ENCODE results near the gene PAOX. TPM values are rescaled to one million over a fixed set of nuclear protein-coding genes. Genes with fewer than 3 reads are reported as not detected.

Gene PAOX
- total and polyA plus RNA-seq, 2 of the 13 experiments (the other 11 are each of a cell fraction or from before 2014, with no cell fraction given), result 0.49 to 0.77 TPM

DNA sequence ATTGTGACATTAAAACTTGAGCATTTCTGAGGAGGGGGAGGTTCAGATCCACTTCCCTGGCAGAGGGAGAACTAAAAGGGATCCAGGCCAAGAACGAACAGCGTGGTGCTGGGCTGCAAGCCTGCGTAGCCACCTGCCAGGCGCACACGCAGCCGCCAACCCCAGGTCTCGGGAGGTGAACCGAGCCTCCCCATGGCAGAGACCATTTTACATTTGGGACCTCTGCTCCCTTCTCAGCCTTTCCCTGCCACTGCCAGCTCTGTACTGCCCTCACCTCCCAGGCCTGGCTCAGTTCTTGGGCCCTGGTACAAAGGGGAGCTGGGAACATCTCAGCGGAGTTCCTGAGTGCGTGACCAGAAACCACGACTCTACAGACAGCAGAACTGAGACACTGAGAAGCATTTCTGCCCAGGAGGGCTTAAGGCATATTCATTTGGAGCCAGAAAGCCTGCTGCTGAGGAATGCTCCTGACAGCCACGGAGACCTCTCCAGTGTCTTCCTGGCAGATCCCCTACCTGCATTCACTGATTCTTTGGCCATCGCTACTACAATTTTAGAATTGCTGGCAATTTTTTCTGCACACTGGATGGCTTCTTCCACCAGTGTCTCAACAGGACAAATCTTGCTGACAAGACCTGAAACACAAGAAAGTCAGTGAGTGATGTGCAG, 13.5 kb upstream of the PAOX start:
- intact Hi-C loops (cut with micrococcal nuclease; ENCODE audit: unreplicated experiment), result no loop called here
- no peak overlapping the region for H2AFZ ChIP-seq (ENCODE audit: low read length)
- no peak overlapping the region for H3K27ac ChIP-seq (ENCODE audit: extremely low read length, insufficient read depth, low read length)
- DNase-seq (ENCODE audit: low spot score) (no peak), FAIRE-seq (no peak), ATAC-seq (no peak)
- no peaks in the 10 kb centered on the region for H3K27me3 ChIP-seq (ENCODE audit: control insufficient read depth in 1 of 2, insufficient read depth in 2 of 2, low read length in 2 of 2)
- BruUV-seq (replicated peaks), result no TSS peak
- no peak overlapping the region for H3K4me3 ChIP-seq (replicated peaks in 1 of 3; ENCODE audit: insufficient read depth in 1 of 3, low read depth in 2 of 3, low read length in 3 of 3)
- 94% methylated on average over 8 of the region's 13 CpGs for WGBS (ENCODE audit: low lambda C conversion rate)
- no peak overlapping the region for H3K4me2 ChIP-seq (ENCODE audit: low read depth, low read length)
- ChIA-PET POLR2A (no interaction called here), CTCF (ENCODE audit: low intra/inter-chr PET ratio, low total read pairs) (no interaction called here)
- in situ Hi-C loops (cut with HindIII; ENCODE audit: extremely low pct_ligation_motif_present, low pct_unique_long_range_greater_than_20kb), result no loop called here
- H3K4me1 ChIP-seq (ENCODE audit: insufficient read depth, low read length), result peaks cover 5% of the 10 kb centered on the region
- no peak overlapping the region for H3K9ac ChIP-seq (ENCODE audit: insufficient read depth, low read depth, low read length)
- no peaks in the 10 kb centered on the region for H4K20me1 ChIP-seq (ENCODE audit: insufficient read depth, low read length)
- TF ChIP-seq, protein P1, sequence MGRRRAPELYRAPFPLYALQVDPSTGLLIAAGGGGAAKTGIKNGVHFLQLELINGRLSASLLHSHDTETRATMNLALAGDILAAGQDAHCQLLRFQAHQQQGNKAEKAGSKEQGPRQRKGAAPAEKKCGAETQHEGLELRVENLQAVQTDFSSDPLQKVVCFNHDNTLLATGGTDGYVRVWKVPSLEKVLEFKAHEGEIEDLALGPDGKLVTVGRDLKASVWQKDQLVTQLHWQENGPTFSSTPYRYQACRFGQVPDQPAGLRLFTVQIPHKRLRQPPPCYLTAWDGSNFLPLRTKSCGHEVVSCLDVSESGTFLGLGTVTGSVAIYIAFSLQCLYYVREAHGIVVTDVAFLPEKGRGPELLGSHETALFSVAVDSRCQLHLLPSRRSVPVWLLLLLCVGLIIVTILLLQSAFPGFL (CRISPR knock-in tag; IDR thresholded peaks at IDR 0.05), result no peak
- peak; percentile 19 for TF ChIP-seq AGO2 (optimal IDR thresholded peaks at IDR 0.05; ENCODE audit: low read depth, low read length)
- H3K79me2 ChIP-seq (ENCODE audit: insufficient read depth, low read length), result no peaks in the 10 kb centered on the region
- peaks cover 38 to 72% of the 10 kb centered on the region in 2 experiments for H3K36me3 ChIP-seq (replicated peaks in 1 of 2; ENCODE audit: control insufficient read depth in 1 of 2, insufficient read depth in 2 of 2, low read length in 2 of 2)
- H3K9me3 ChIP-seq (ENCODE audit: low read length), result no peaks in the 10 kb centered on the region

DNA sequence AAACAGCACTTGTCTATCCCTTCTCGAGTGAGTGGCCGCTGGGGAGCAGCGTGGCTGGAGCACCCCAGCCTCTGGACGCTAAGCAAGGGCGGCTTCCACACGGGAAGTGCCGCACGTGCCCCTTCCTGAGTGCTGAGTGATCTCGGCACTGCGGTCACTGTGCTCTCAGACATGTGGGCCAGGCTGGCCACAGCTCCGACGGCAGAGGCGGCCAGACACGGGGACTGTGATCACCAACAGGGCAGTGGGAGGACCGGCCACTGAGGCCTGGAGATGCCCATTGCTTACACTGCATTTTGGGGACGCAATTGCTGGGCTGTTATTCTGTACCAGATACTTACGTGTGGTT, 13.0 kb upstream of the PAOX start:
- Histone ChIP-seq H3K4me1 (ENCODE audit: insufficient read depth, low read length) (no peaks in the 10 kb centered on the region), H3K36me3 (replicated peaks in 1 of 2; ENCODE audit: control insufficient read depth in 1 of 2, insufficient read depth in 2 of 2, low read length in 2 of 2) (peaks cover 38 to 73% of the 10 kb centered on the region in 2 experiments), H3K79me2 (ENCODE audit: insufficient read depth, low read length) (no peaks in the 10 kb centered on the region), H3K9me3 (ENCODE audit: low read length) (no peaks in the 10 kb centered on the region), H4K20me1 (ENCODE audit: insufficient read depth, low read length) (no peaks in the 10 kb centered on the region), H3K4me2 (ENCODE audit: low read depth, low read length) (no peak overlapping the region), H3K27me3 (ENCODE audit: control insufficient read depth in 1 of 2, insufficient read depth in 2 of 2, low read length in 2 of 2) (no peaks in the 10 kb centered on the region), H2AFZ (ENCODE audit: low read length) (no peak overlapping the region), H3K27ac (ENCODE audit: extremely low read length, insufficient read depth, low read length) (no peak overlapping the region), H3K9ac (ENCODE audit: insufficient read depth, low read depth, low read length) (no peak overlapping the region), H3K4me3 (replicated peaks in 1 of 3; ENCODE audit: insufficient read depth in 1 of 3, low read depth in 2 of 3, low read length in 3 of 3) (no peak overlapping the region)
- TF ChIP-seq ZFAT (CRISPR knock-in tag; conservative IDR thresholded peaks at IDR 0.05) (no peak), RBFOX2 (IDR thresholded peaks at IDR 0.05; ENCODE audit: low read depth, low read length) (peak; percentile 36; the same call in 1 of the 2 replicates)
- DNase-seq (ENCODE audit: low spot score) (no peak), ATAC-seq (no peak), FAIRE-seq (no peak)
- ChIA-PET POLR2A (no interaction called here), CTCF (ENCODE audit: low intra/inter-chr PET ratio, low total read pairs) (no interaction called here)
- BruUV-seq (replicated peaks), result no TSS peak
- in situ Hi-C loops (cut with HindIII; ENCODE audit: extremely low pct_ligation_motif_present, low pct_unique_long_range_greater_than_20kb), result no loop called here
- intact Hi-C loops (cut with micrococcal nuclease; ENCODE audit: unreplicated experiment), result no loop called here
- WGBS (ENCODE audit: low lambda C conversion rate), result 90% methylated on average over 13 of the region's 17 CpGs

Measured in HepG2 (cell line).